HFFc6 (cell line): Measurements from ENCODE around the gene NEB. TPM values are rescaled to one million over a fixed set of nuclear protein-coding genes. Genes with fewer than 3 reads are reported as not detected.

Experiments
- DNase-seq: peaks from one replicate; pipeline ENCODE4 v3.0.0-alpha.2; 2018
- H3K27ac Mint-ChIP-seq: 2 replicates; pipeline ENCODE4 v1.8.0; 2020; ENCODE audit warnings: mild to moderate bottlenecking, mixed read lengths
- H3K27me3 Mint-ChIP-seq: 2 replicates; pipeline ENCODE4 v1.8.0; 2021; ENCODE audit warnings: mild to moderate bottlenecking, moderate library complexity, mixed read lengths; ENCODE audit not compliant: insufficient read depth
- H3K36me3 Mint-ChIP-seq: 2 replicates; pipeline ENCODE4 v1.8.0; 2021; ENCODE audit warnings: low read depth, mixed read lengths
- H3K4me1 Mint-ChIP-seq: 2 replicates; pipeline ENCODE4 v1.8.0; 2020; ENCODE audit warnings: low read depth, mixed read lengths
- H3K4me3 Mint-ChIP-seq: 2 replicates; pipeline ENCODE4 v1.8.0; 2020; ENCODE audit warnings: mild to moderate bottlenecking, moderate library complexity, mixed read lengths
- H3K9me3 Mint-ChIP-seq: 2 replicates; pipeline ENCODE4 v1.8.0; 2020; ENCODE audit warnings: mild to moderate bottlenecking, mixed read lengths
- CTCF ChIP-seq: fragments of 200-600 bp; sonication (generic); IDR thresholded peaks from 2 replicates; pipeline ENCODE4 v1.5.0; 2021; ENCODE audit warnings: antibody characterized with exemption, mild to moderate bottlenecking
- total RNA-seq, 6 experiments: library from RNA; stranded (reverse); fragmentation: NEBNext Ultra II Directional; extraction: Animal tissue kit (Norgen Biotek cat#: 25700); gene quantifications; 2 replicates in 1 of 6; 3 replicates in 5 of 6; pipeline ENCODE4 v1.2.3, GENCODE V29; 2021

NEB gene
- total RNA-seq, 6 experiments from 2014 or later, result under 0.01 TPM; not detected in 5

DNA sequence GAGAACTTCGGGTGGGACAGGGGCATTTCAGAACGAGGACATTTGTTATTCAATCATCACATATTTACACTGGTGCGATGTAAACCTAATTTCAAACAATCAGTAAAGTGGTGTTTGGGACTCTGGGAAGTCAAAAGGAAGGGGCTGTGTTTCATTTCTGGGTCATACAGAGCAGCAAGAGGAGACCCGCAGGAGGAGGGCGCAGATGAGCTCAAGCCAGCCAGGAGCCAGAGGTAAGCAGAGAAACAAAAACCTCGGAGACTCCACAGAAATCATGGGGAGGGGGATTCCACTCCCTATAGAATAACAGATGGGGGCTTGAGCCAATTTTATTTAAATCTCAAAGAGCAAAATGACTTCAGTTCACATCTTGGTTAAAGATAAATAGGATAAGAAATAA is 55.4 kb downstream of the NEB start:
- H3K4me1 Mint-ChIP-seq, result no peaks in the 10 kb centered on the region
- H3K27me3 Mint-ChIP-seq, result peaks cover 4% of the 10 kb centered on the region; the same call in 1 of the 2 replicates
- no peaks in the 10 kb centered on the region for H3K36me3 Mint-ChIP-seq
- DNase-seq, result no peak
- no peak overlapping the region for H3K4me3 Mint-ChIP-seq
- H3K9me3 Mint-ChIP-seq, result no peaks in the 10 kb centered on the region
- H3K27ac Mint-ChIP-seq, result no peak overlapping the region
- no peak for TF ChIP-seq CTCF

GRCh38 chr2:151673016-151673415 is 61.3 kb downstream of the NEB start:
- Mint-ChIP-seq H3K36me3 (no peaks in the 10 kb centered on the region), H3K27me3 (peaks cover 2% of the 10 kb centered on the region; the same call in 1 of the 2 replicates), H3K9me3 (no peaks in the 10 kb centered on the region), H3K27ac (no peak overlapping the region), H3K4me1 (no peaks in the 10 kb centered on the region; the same call in 1 of the 2 replicates), H3K4me3 (no peak overlapping the region)
- no peak for TF ChIP-seq CTCF
- DNase-seq, result no peak

DNA sequence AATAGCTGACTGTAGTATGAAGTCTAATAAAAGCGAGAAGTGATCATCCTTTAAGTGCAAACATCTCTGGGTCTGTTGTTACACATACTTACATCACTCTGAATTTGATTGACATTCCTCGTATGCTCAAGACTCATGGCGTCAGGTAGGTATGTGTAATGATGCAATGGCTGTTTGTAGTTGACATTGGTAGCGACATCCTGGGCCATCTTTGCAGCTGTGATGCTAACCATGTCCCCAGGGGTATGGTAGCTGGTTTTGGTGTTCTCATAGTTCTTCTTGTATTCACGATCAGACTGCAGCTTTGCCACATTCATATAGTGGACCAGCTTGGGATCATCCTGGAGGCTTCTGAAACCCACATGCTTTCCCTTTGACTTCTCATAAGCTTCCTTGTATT is 62.0 kb downstream of the NEB start:
- H3K36me3 Mint-ChIP-seq, result no peaks in the 10 kb centered on the region

GRCh38 chr2:151670846-151671597 is 63.3 kb downstream of the NEB start:
- no peak overlapping the region for H3K27ac Mint-ChIP-seq
- no peaks in the 10 kb centered on the region for H3K27me3 Mint-ChIP-seq
- no peak for DNase-seq
- TF ChIP-seq CTCF, result no peak
- no peaks in the 10 kb centered on the region for H3K9me3 Mint-ChIP-seq
- H3K36me3 Mint-ChIP-seq, result no peaks in the 10 kb centered on the region
- no peaks in the 10 kb centered on the region; the same call in 1 of the 2 replicates for H3K4me1 Mint-ChIP-seq
- H3K4me3 Mint-ChIP-seq, result no peak overlapping the region

More for the DNA sequence above, 62.0 kb downstream of the NEB start:
- H3K27ac Mint-ChIP-seq, result no peak overlapping the region
- H3K9me3 Mint-ChIP-seq, result no peaks in the 10 kb centered on the region
- H3K4me3 Mint-ChIP-seq, result no peak overlapping the region
- no peaks in the 10 kb centered on the region; the same call in 1 of the 2 replicates for H3K4me1 Mint-ChIP-seq
- DNase-seq, result no peak
- peaks cover 2% of the 10 kb centered on the region; the same call in 1 of the 2 replicates for H3K27me3 Mint-ChIP-seq
- no peak for TF ChIP-seq CTCF

DNA sequence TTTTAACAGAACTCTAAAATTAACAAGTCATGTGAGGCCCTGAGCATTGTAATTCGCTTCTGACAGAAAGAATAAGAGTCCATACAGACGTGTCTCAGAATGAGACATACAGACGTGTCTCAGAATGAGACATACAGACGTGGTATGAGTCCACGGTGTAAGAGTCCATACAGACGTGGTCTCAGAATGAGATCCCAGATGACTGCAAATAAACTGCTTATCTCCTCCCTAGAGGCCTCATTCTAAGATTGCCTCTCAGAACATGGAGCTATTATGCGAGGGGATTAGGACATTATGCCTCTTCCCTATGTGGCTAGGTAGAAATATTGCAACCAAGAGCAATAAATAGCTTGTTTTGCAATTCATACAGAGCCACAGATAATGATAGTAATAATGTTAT is 63.9 kb downstream of the NEB start:
- no peak overlapping the region for H3K4me3 Mint-ChIP-seq
- H3K4me1 Mint-ChIP-seq, result no peaks in the 10 kb centered on the region; the same call in 1 of the 2 replicates
- H3K27ac Mint-ChIP-seq, result no peak overlapping the region
- H3K9me3 Mint-ChIP-seq, result no peaks in the 10 kb centered on the region
- no peaks in the 10 kb centered on the region for H3K27me3 Mint-ChIP-seq
- no peak for DNase-seq
- no peak for TF ChIP-seq CTCF
- no peaks in the 10 kb centered on the region for H3K36me3 Mint-ChIP-seq
